ENCODE data around the gene CST9. TPM values are rescaled to one million over a fixed set of nuclear protein-coding genes. Genes with fewer than 3 reads are reported as not detected.
"Not testable (repeated sequence)": the region's sequence is repeated elsewhere in the genome, so short reads cannot be mapped to it uniquely, and the experiment has no call there.

CST9 gene
- polyA plus RNA-seq, 1 donor (not counting 4 experiments of a cell fraction or from before 2014, with no cell fraction given), result not detected

DNA sequence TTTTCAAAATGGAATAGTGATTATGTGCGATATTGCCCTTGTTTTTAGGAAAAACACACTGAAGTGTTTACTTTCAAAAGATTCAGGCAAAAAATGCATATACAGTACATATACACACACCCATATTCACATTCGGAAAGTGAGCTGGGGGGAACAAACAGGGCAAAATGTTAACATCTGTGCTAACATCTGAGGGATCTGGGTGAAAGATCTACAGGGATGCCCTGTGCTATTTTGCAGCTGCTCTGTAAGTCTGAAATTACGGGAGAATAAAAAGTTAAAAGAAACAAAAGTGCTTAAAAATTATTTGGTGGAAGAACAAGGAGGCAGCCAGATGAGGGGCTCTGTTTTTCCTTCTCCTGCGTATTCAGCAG is 31.2 kb upstream of the CST9 start:
- Histone ChIP-seq H3K9ac (ENCODE audit: control insufficient read depth, extremely low read depth, insufficient read depth, low read length) (peak overlapping the region; percentile 91), H2AFZ (ENCODE audit: control insufficient read depth, low read length) (no peak overlapping the region), H3K27me3 (ENCODE audit: control insufficient read depth, extremely low read depth, insufficient read depth, low read length) (no peaks in the 10 kb centered on the region), H4K20me1 (ENCODE audit: control insufficient read depth, extremely low read depth, insufficient read depth, low read length) (no peaks in the 10 kb centered on the region), H3K27ac (ENCODE audit: control insufficient read depth, insufficient read depth, low read length) (peak overlapping the region; percentile 69), H3K36me3 (ENCODE audit: control insufficient read depth in 2 of 2, extremely low read depth in 1 of 2, insufficient read depth in 2 of 2, low read length in 2 of 2) (peaks cover 13 to 15% of the 10 kb centered on the region in 2 experiments), H3K4me1 (ENCODE audit: control insufficient read depth, extremely low read depth, insufficient read depth, low read length) (peaks cover 34% of the 10 kb centered on the region), H3K4me3 (ENCODE audit: control insufficient read depth in 2 of 3, extremely low read depth in 1 of 3, insufficient read depth in 2 of 3, low read depth in 1 of 3, low read length in 3 of 3) (peak overlapping the region; percentile 74 to 92 (median 77)), H3K4me2 (ENCODE audit: control insufficient read depth, extremely low read depth, insufficient read depth, low read depth, low read length) (peak overlapping the region; percentile 88), H3K79me2 (ENCODE audit: control insufficient read depth, insufficient read depth, low read length) (peaks cover 24% of the 10 kb centered on the region), H3K9me1 (ENCODE audit: control insufficient read depth, extremely low read depth, insufficient read depth, low read length) (peaks cover 4% of the 10 kb centered on the region), H3K9me3 (ENCODE audit: control insufficient read depth, low read depth, low read length) (no peaks in the 10 kb centered on the region)
- no peak for DNase-seq (ENCODE audit: low read depth, low spot score)
- TF ChIP-seq, protein P1, sequence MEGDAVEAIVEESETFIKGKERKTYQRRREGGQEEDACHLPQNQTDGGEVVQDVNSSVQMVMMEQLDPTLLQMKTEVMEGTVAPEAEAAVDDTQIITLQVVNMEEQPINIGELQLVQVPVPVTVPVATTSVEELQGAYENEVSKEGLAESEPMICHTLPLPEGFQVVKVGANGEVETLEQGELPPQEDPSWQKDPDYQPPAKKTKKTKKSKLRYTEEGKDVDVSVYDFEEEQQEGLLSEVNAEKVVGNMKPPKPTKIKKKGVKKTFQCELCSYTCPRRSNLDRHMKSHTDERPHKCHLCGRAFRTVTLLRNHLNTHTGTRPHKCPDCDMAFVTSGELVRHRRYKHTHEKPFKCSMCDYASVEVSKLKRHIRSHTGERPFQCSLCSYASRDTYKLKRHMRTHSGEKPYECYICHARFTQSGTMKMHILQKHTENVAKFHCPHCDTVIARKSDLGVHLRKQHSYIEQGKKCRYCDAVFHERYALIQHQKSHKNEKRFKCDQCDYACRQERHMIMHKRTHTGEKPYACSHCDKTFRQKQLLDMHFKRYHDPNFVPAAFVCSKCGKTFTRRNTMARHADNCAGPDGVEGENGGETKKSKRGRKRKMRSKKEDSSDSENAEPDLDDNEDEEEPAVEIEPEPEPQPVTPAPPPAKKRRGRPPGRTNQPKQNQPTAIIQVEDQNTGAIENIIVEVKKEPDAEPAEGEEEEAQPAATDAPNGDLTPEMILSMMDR (optimal IDR thresholded peaks at IDR 0.05 in 1 of 3, IDR thresholded peaks at IDR 0.05 in 1 of 3, conservative IDR thresholded peaks at IDR 0.05 in 1 of 3; ENCODE audit: extremely low read depth in 1 of 3, insufficient read depth in 2 of 3, low read length in 3 of 3), result no peak
- TF ChIP-seq EZH2 (IDR thresholded peaks at IDR 0.05; ENCODE audit: low read length), result no peak
- FAIRE-seq, result no peak
- dilution Hi-C loops (cut with MboI; ENCODE audit: extremely low pct_ligation_motif_present, low sequenced_read_pairs), result no loop called here

DNA sequence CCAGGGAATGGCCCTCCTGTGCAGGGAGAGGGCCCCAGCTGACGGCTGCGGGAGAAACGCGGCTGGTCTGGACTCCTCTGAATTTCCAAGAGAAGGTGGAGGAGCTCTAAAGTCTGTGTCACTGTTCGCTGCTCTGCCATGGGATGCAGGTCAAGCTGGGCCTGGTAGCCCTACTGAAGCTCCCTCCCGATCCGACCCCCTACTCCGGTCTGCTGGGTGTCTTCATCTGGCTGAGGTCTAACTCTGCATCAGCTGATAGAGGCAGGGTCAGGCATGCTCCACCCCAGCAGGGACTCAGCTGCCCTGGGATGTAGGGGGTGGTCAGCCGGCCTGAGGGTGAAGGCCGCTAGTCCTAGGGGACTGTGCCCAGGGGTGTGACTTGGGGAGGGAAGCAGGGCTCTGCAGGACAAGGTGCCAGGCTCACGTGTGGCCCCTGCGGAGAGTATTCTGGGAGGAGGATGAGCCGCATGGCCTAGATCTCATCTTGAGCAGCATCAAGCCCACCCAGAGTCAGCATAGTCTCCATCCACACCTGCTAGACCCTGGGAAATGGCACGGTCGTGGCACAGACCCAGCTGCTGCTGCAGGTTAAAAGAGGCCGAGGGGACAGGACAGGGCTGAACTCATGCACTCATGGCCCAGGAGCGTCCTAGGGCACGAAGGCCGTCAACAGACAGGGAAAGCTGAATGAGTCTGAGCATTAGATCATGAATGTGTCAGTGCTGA is 30.6 kb upstream of the CST9 start:
- Histone ChIP-seq H3K27ac (ENCODE audit: control insufficient read depth, insufficient read depth, low read length) (peak overlapping the region; percentile 69), H4K20me1 (ENCODE audit: control insufficient read depth, extremely low read depth, insufficient read depth, low read length) (no peaks in the 10 kb centered on the region), H3K4me1 (ENCODE audit: control insufficient read depth, extremely low read depth, insufficient read depth, low read length) (peaks cover 34% of the 10 kb centered on the region), H3K36me3 (ENCODE audit: control insufficient read depth in 2 of 2, extremely low read depth in 1 of 2, insufficient read depth in 2 of 2, low read length in 2 of 2) (peaks cover 13 to 15% of the 10 kb centered on the region in 2 experiments), H2AFZ (ENCODE audit: control insufficient read depth, low read length) (no peak overlapping the region), H3K27me3 (ENCODE audit: control insufficient read depth, extremely low read depth, insufficient read depth, low read length) (no peaks in the 10 kb centered on the region), H3K4me2 (ENCODE audit: control insufficient read depth, extremely low read depth, insufficient read depth, low read depth, low read length) (peak overlapping the region; percentile 88), H3K9ac (ENCODE audit: control insufficient read depth, extremely low read depth, insufficient read depth, low read length) (peak overlapping the region; percentile 91), H3K4me3 (ENCODE audit: control insufficient read depth in 2 of 3, extremely low read depth in 1 of 3, insufficient read depth in 2 of 3, low read depth in 1 of 3, low read length in 3 of 3) (peak overlapping the region; percentile 74 to 92 (median 77)), H3K9me1 (ENCODE audit: control insufficient read depth, extremely low read depth, insufficient read depth, low read length) (peaks cover 4% of the 10 kb centered on the region), H3K9me3 (ENCODE audit: control insufficient read depth, low read depth, low read length) (no peaks in the 10 kb centered on the region), H3K79me2 (ENCODE audit: control insufficient read depth, insufficient read depth, low read length) (peaks cover 24% of the 10 kb centered on the region)
- no peak for DNase-seq (ENCODE audit: low read depth, low spot score)
- TF ChIP-seq EZH2 (IDR thresholded peaks at IDR 0.05; ENCODE audit: low read length), result no peak
- TF ChIP-seq, protein P1 (optimal IDR thresholded peaks at IDR 0.05 in 1 of 3, IDR thresholded peaks at IDR 0.05 in 1 of 3, conservative IDR thresholded peaks at IDR 0.05 in 1 of 3; ENCODE audit: extremely low read depth in 1 of 3, insufficient read depth in 2 of 3, low read length in 3 of 3), result no peak
- no peak for FAIRE-seq
- dilution Hi-C loops (cut with MboI; ENCODE audit: extremely low pct_ligation_motif_present, low sequenced_read_pairs), result no loop called here

DNA sequence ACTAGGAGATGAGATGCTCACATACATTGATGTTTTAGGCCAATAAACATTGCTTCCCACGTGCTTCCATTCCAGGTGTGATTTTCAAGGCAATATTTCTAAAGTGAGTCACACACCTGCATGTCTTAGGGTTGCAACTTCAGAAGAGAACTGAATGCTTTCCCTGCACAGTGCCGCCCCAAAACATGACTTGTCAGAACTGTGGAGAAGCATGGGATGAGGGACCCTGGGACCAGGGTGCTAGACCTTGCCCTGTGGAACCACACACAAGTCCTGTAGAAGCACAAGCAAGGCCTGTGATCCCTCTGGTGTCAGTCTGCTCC is 30.0 kb upstream of the CST9 start:
- H2AFZ ChIP-seq (ENCODE audit: control insufficient read depth, low read length); H3K9me3 ChIP-seq (ENCODE audit: control insufficient read depth, low read depth, low read length); H3K9ac ChIP-seq (ENCODE audit: control insufficient read depth, extremely low read depth, insufficient read depth, low read length); H3K4me3 ChIP-seq (ENCODE audit: control insufficient read depth in 2 of 3, extremely low read depth in 1 of 3, insufficient read depth in 2 of 3, low read depth in 1 of 3, low read length in 3 of 3); DNase-seq (ENCODE audit: low read depth, low spot score); dilution Hi-C loops (cut with MboI; ENCODE audit: extremely low pct_ligation_motif_present, low sequenced_read_pairs); H3K9me1 ChIP-seq (ENCODE audit: control insufficient read depth, extremely low read depth, insufficient read depth, low read length); H4K20me1 ChIP-seq (ENCODE audit: control insufficient read depth, extremely low read depth, insufficient read depth, low read length); H3K27me3 ChIP-seq (ENCODE audit: control insufficient read depth, extremely low read depth, insufficient read depth, low read length): not testable (repeated sequence)
- Histone ChIP-seq H3K4me1 (ENCODE audit: control insufficient read depth, extremely low read depth, insufficient read depth, low read length) (peaks cover 34% of the 10 kb centered on the region), H3K27ac (ENCODE audit: control insufficient read depth, insufficient read depth, low read length) (peak overlapping the region; percentile 69), H3K79me2 (ENCODE audit: control insufficient read depth, insufficient read depth, low read length) (peaks cover 24% of the 10 kb centered on the region), H3K4me2 (ENCODE audit: control insufficient read depth, extremely low read depth, insufficient read depth, low read depth, low read length) (peak overlapping the region; percentile 88), H3K36me3 (ENCODE audit: control insufficient read depth in 2 of 2, extremely low read depth in 1 of 2, insufficient read depth in 2 of 2, low read length in 2 of 2) (peaks cover 13 to 15% of the 10 kb centered on the region in 2 experiments)
- peak; percentile 97 for FAIRE-seq
